GM21529 (cell line): ENCODE results near the gene HDAC7.

Source experiments
- ATAC-seq: cut with Tn5 transposase; IDR thresholded peaks from one replicate; pipeline ENCODE4 v1.9.1; 2021; ENCODE audit not compliant: unreplicated experiment

The HDAC7 gene

DNA sequence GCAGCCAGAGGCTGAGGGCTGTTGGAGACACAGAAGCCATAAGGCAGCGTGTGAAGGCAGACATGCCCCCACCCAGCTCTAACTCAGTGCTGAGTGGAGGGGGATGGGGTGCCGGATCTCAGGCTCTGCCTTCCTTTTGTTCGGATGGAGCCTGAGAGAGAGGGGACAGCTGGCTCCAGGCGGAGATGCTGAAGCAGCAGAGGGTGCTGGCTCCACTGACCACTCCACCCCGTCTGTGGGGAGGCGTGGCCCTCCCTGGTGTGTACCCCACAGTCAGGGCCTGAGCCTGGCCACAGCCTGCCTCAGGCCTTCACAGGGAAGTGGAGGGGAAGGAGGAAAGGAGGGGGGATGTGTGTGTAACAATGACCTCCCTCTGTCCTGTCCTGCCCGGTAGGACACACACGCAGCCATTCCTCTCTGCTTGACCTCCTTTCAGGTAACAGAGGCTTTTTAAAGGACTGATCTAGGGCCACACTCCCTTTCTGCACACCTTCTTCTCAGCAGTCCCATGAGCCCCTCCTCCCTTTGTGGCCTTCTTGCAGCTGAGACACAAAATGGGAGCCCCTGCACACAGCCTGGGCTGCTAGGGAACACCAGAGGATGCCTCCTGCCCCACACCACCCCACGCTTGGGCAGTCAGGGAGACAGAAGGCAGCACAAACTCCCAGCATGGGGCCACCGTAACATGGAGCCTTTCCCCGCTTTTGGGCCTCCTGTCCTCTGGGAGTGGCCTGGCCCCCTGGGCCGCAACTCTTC, 84.8 kb downstream of the HDAC7 start:
- no peak for ATAC-seq

DNA sequence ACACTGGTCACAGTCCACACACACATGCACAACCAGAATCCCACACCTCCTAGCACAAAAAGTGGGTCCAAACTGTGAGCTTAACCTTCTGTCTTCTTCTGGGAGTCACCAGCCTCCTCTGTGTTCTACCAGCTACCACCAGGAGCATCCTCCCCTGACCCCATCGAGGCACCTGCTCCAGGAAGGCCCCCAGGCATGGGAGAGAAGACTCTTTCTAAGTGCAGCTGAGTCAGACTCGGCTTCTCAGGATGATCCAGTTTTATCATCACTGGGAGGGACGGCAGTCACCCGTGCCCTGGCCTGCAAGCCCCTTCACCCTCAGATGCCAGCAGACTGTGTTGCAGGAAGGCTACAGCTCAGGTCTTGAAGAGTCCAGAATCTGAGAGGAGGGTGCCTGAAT, 86.6 kb downstream of the HDAC7 start:
- no peak for ATAC-seq
